ENCODE measurements around the gene SLC25A6.

Gene SLC25A6

GRCh38 chrX:1389181-1389992, 2.5 kb downstream of the SLC25A6 start:
- H3K4me3 ChIP-seq (ENCODE audit: low read depth, low read length) = no peak overlapping the region
- no peak for TF ChIP-seq CTCF (IDR thresholded peaks at IDR 0.05; ENCODE audit: control insufficient read depth, extremely low read depth, insufficient read depth)
- no peak for DNase-seq (ENCODE audit: low read depth)

GRCh38 chrX:1388651-1389050, 3.3 kb downstream of the SLC25A6 start:
- DNase-seq (ENCODE audit: low read depth) = no peak
- H3K4me3 ChIP-seq (ENCODE audit: low read depth, low read length) = no peak overlapping the region
- no peak for TF ChIP-seq CTCF (IDR thresholded peaks at IDR 0.05; ENCODE audit: control insufficient read depth, extremely low read depth, insufficient read depth)

GRCh38 chrX:1387141-1387776, 4.7 kb downstream of the SLC25A6 start:
- no peak overlapping the region for H3K4me3 ChIP-seq (ENCODE audit: low read depth, low read length)
- DNase-seq (ENCODE audit: low read depth) = no peak
- no peak for TF ChIP-seq CTCF (IDR thresholded peaks at IDR 0.05; ENCODE audit: control insufficient read depth, extremely low read depth, insufficient read depth)

GRCh38 chrX:1386338-1387127, 5.4 kb downstream of the SLC25A6 start:
- no peak for TF ChIP-seq CTCF (IDR thresholded peaks at IDR 0.05; ENCODE audit: control insufficient read depth, extremely low read depth, insufficient read depth)
- DNase-seq (ENCODE audit: low read depth) = no peak
- H3K4me3 ChIP-seq (ENCODE audit: low read depth, low read length) = no peak overlapping the region

- H3K4me3 ChIP-seq (ENCODE audit: low read depth, low read length) = no peak overlapping the region
- no peak for DNase-seq (ENCODE audit: low read depth)
- TF ChIP-seq CTCF (IDR thresholded peaks at IDR 0.05; ENCODE audit: control insufficient read depth, extremely low read depth, insufficient read depth) = no peak
These were observed 6.4 kb downstream of the SLC25A6 start for GRCh38 chrX:1385253-1386223.

GRCh38 chrX:1384658-1385252, 7.2 kb downstream of the SLC25A6 start:
- no peak overlapping the region for H3K4me3 ChIP-seq (ENCODE audit: low read depth, low read length)
- DNase-seq (ENCODE audit: low read depth) = no peak
- no peak for TF ChIP-seq CTCF (IDR thresholded peaks at IDR 0.05; ENCODE audit: control insufficient read depth, extremely low read depth, insufficient read depth)

Data from LNCaP clone FGC (cell line).